Measurements from ENCODE around the gene MARCHF9.

MARCHF9 gene

GRCh38 chr12:57727758-57728395 lies 27.0 kb upstream of the MARCHF9 start:
- H3K27ac ChIP-seq: no peak overlapping the region
- H3K4me3 ChIP-seq (ENCODE audit: low read depth, low read length): no peak overlapping the region
- H3K27me3 ChIP-seq (ENCODE audit: insufficient read depth, low read depth, severe bottlenecking): no peaks in the 10 kb centered on the region
- DNase-seq: no peak
- no peaks in the 10 kb centered on the region for H3K9me3 ChIP-seq (ENCODE audit: severe bottlenecking)
- peaks cover 8% of the 10 kb centered on the region for H3K36me3 ChIP-seq
- TF ChIP-seq CTCF (IDR thresholded peaks at IDR 0.05; ENCODE audit: low read depth, low read length): no peak

GRCh38 chr12:57729321-57729844 lies 25.5 kb upstream of the MARCHF9 start:
- no peak overlapping the region for H3K4me3 ChIP-seq (ENCODE audit: low read depth, low read length)
- DNase-seq: no peak
- no peak for TF ChIP-seq CTCF (IDR thresholded peaks at IDR 0.05; ENCODE audit: low read depth, low read length)
- H3K9me3 ChIP-seq (ENCODE audit: severe bottlenecking): no peaks in the 10 kb centered on the region
- H3K36me3 ChIP-seq: peaks cover 8% of the 10 kb centered on the region
- no peaks in the 10 kb centered on the region for H3K27me3 ChIP-seq (ENCODE audit: insufficient read depth, low read depth, severe bottlenecking)
- H3K27ac ChIP-seq: no peak overlapping the region

- Histone ChIP-seq H3K27me3 (ENCODE audit: insufficient read depth, low read depth, severe bottlenecking) (no peaks in the 10 kb centered on the region), H3K27ac (no peak overlapping the region), H3K9me3 (ENCODE audit: severe bottlenecking) (no peaks in the 10 kb centered on the region), H3K36me3 (peaks cover 8% of the 10 kb centered on the region), H3K4me3 (ENCODE audit: low read depth, low read length) (no peak overlapping the region)
- no peak for TF ChIP-seq CTCF (IDR thresholded peaks at IDR 0.05; ENCODE audit: low read depth, low read length)
- no peak for DNase-seq
Observed at GRCh38 chr12:57730336-57731067, 24.4 kb upstream of the MARCHF9 start.

GRCh38 chr12:57731411-57732080 lies 23.4 kb upstream of the MARCHF9 start:
- no peak for TF ChIP-seq CTCF (IDR thresholded peaks at IDR 0.05; ENCODE audit: low read depth, low read length)
- H3K9me3 ChIP-seq (ENCODE audit: severe bottlenecking): no peaks in the 10 kb centered on the region
- peaks cover 2% of the 10 kb centered on the region for H3K27me3 ChIP-seq (ENCODE audit: insufficient read depth, low read depth, severe bottlenecking)
- no peak for DNase-seq
- H3K4me3 ChIP-seq (ENCODE audit: low read depth, low read length): no peak overlapping the region
- H3K27ac ChIP-seq: no peak overlapping the region
- peaks cover 8% of the 10 kb centered on the region for H3K36me3 ChIP-seq

- TF ChIP-seq CTCF (IDR thresholded peaks at IDR 0.05; ENCODE audit: low read depth, low read length): no peak
- Histone ChIP-seq H3K27ac (no peak overlapping the region), H3K27me3 (ENCODE audit: insufficient read depth, low read depth, severe bottlenecking) (peaks cover 9% of the 10 kb centered on the region), H3K9me3 (ENCODE audit: severe bottlenecking) (no peaks in the 10 kb centered on the region), H3K4me3 (ENCODE audit: low read depth, low read length) (no peak overlapping the region), H3K36me3 (peaks cover 5% of the 10 kb centered on the region)
- no peak for DNase-seq
Observed at GRCh38 chr12:57732270-57732669, 22.6 kb upstream of the MARCHF9 start.

All from WERI-Rb-1 (cell line).